Motor neuron (in vitro differentiated cells): ENCODE measurements around the gene COL25A1. TPM values are rescaled to one million over a fixed set of nuclear protein-coding genes. Genes with fewer than 3 reads are reported as not detected.
"Not testable (repeated sequence)": the region's sequence is repeated elsewhere in the genome, so short reads cannot be mapped to it uniquely, and the experiment has no call there.

Source experiments
- ATAC-seq, 8 experiments: fragments of 200-7000 bp; cut with Tn5 transposase; replicated peaks in 6 of 8; 2 replicates each; pipeline ENCODE4 v1.8.0; 2021; ENCODE audit warnings: mild to moderate bottlenecking in 8 of 8, moderate library complexity in 8 of 8
- H3K27ac ChIP-seq, 2 donors: fragments of 250-450 bp; sonication (Bioruptor Pico); 2 replicates each; pipeline ENCODE4 v1.9.0; 2021; ENCODE audit warnings: antibody characterized with exemption in 2 of 2, mild to moderate bottlenecking in 2 of 2, moderate library complexity in 1 of 2
- H3K4me1 ChIP-seq, 2 donors: fragments of 250-450 bp; sonication (Bioruptor Pico); replicated peaks in 1 of 2; 2 replicates each; pipeline ENCODE4 v1.6.1; 2021; ENCODE audit warnings: antibody characterized with exemption in 2 of 2, mild to moderate bottlenecking in 2 of 2, moderate library complexity in 1 of 2
- H3K4me3 ChIP-seq, 5 donors: fragments of 250-450 bp; sonication (Bioruptor Pico); 2 replicates each; pipeline ENCODE4 v1.9.0; 2021; ENCODE audit warnings: antibody characterized with exemption in 5 of 5, mild to moderate bottlenecking in 5 of 5, moderate library complexity in 4 of 5
- WGBS, 10 experiments: fragments of 450-650 bp; shearing (Covaris generic); methylation state at CpG; one replicate each; pipeline ENCODE4 v1.0.0; 2022; 5-methylcytosine and 5-hydroxymethylcytosine counted together
- in situ Hi-C, 9 experiments: fragments of 400-800 bp; cut with MboI; loops; one replicate each; pipeline ENCODE4 v1.15.0; 2021; ENCODE audit warnings: low sequenced_read_pairs in 9 of 9, low pct_unique_long_range_greater_than_20kb in 2 of 9; ENCODE audit not compliant: unreplicated experiment in 9 of 9
- total RNA-seq, 8 experiments: library from RNA; unstranded; fragments of 300-600 nt; gene quantifications; 2 replicates each; pipeline versions ENCODE4 v1.2.3 to v1.2.4, GENCODE V29; 2022

Gene COL25A1
- total RNA-seq, 8 experiments from 2014 or later, result 1.3 to 15.1 (median 2.7) TPM

DNA sequence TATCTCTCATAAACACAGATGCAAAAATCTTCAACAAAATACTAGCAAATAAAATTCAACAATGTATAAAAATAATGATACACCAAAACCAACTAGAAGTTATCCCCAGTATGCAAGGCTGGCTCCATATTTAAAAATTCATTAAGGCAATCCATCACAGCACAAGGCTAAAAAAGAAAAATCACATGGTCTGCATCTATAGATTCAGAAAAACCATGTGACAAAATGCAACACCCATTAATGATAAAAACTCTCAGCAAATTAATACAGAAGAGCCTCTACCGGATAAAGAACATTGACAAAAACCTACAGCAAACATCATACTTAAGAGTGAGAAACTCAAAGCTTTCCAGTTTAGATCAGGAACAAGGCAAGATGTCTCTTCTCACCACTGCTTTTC is 182.6 kb downstream of the COL25A1 start:
- no peak overlapping the region for H3K4me3 ChIP-seq
- H3K4me1 ChIP-seq, result no peaks in the 10 kb centered on the region
- WGBS, 10 experiments, result 78 to 100% (median 100%) methylated on average over 1 of the region's 1 CpG; no CpG with 5 or more reads in 3 of the 10 experiments
- no peak for ATAC-seq
- H3K27ac ChIP-seq, result no peak overlapping the region
- in situ Hi-C loops, result no loop called here

DNA sequence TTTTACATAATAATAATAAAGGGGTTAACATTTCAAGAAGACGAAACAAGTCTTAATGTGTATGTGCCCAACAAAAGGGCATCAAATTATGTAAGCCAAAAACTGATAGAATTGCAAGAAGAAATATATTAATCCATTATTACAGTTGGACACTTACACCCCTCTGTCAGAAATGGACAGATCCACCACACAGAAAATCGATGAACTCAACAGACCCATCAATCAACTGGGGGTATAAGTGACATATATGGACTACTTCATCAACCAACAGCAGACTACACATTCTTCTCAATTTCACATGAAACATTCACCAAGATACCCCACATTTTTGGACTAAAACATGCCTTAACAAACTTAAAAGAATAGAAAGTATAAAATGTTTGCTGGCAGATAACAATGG is 183.8 kb downstream of the COL25A1 start:
- WGBS, 10 experiments, result 60 to 100% (median 86%) methylated on average over 1 to 2 of the region's 2 CpGs; no CpG with 5 or more reads in 2 of the 10 experiments
- in situ Hi-C loops, result no loop called here
- no peak overlapping the region for H3K27ac ChIP-seq
- ATAC-seq, result no peak
- H3K4me3 ChIP-seq, result no peak overlapping the region
- no peaks in the 10 kb centered on the region for H3K4me1 ChIP-seq

DNA sequence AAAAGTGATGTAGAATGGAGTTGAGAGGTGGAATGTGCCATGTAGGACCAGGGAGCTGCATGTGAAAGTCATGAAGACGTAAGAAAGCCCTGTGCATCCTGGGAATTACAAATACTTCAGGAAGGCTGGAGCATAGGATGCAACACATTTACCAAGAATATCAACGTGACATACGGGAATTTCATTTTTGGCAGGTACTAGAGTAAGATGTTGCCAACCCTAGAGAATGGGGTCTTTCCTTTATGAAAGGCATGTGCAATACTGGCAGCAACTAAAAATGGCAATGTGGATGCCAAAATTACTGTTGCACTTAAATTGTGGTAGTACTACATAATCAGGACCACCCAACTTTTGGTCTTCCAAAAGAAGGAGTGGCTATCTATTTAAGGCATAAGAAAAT is 188.0 kb downstream of the COL25A1 start:
- in situ Hi-C loops, result no loop called here
- ATAC-seq, result no peak
- Histone ChIP-seq H3K4me1 (no peaks in the 10 kb centered on the region), H3K4me3 (no peak overlapping the region), H3K27ac (no peak overlapping the region)
- 80 to 100% (median 93%) methylated on average over 1 to 3 of the region's 3 CpGs; no CpG with 5 or more reads in 1 of the 10 experiments for WGBS, 10 experiments

DNA sequence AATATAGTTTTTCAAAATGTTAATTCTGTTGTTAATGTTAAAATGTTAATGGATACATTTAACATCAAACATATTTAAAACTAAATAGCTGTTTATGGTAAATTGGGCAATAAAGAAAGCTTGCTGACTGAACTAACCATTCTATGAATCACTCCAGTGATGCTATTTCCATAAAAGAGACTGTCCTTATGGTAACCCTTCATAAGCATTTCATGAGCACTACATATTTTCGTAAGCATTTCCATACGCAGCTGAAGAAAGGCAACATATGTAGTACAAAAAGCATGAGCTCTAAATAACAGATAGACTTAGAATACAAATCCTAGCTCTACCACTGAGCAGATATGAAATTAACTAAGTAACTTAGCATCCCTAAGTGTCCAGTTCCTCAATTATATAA is 188.9 kb downstream of the COL25A1 start:
- H3K27ac ChIP-seq, result no peak overlapping the region
- no peaks in the 10 kb centered on the region for H3K4me1 ChIP-seq
- 0 to 100% (median 96%) methylated on average over 1 to 2 of the region's 2 CpGs; no CpG with 5 or more reads in 1 of the 10 experiments for WGBS, 10 experiments
- H3K4me3 ChIP-seq, result no peak overlapping the region
- in situ Hi-C loops, result no loop called here
- peak in 3 of 8 experiments; percentile 97 to 99 (median 99) for ATAC-seq

DNA sequence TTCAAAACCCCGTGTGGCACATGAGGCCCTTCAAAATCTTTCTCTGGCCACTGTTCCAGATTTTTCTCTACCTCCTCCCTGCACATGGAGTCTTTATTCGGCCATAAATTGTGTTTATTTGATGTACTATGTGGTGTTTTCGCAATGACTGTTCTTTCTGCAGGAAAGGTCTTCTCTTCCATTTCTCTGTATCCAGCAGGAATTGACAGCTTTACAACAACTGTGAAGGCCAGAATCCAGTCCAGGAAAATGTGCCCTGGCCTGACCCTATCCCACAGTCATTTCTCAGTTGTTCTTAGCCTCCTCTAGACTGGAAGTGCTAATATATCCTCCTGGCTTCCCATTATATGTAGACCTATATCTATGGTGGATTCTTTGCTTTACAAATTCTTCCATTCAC is 191.4 kb downstream of the COL25A1 start:
- no peak overlapping the region for H3K27ac ChIP-seq
- in situ Hi-C loops, result no loop called here
- no peak overlapping the region for H3K4me3 ChIP-seq
- H3K4me1 ChIP-seq, result no peaks in the 10 kb centered on the region
- no peak for ATAC-seq
- 0 to 100% (median 80%) methylated on average over 1 to 3 of the region's 3 CpGs; no CpG with 5 or more reads in 1 of the 10 experiments for WGBS, 10 experiments

DNA sequence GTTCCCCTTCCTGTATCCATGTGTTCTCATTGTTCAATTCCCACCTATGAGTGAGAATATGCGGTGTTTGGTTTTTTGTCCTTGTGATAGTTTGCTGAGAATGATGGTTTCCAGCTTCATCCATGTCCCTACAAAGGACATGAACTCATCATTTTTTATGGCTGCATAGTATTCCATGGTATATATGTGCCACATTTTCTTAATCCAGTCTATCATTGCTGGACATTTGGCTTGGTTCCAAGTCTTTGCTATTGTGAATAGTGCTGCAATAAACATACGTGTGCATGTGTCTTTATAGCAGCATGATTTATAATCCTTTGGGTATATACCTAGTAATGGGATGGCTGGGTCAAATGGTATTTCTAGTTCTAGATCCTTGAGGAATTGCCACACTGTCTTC is 194.2 kb downstream of the COL25A1 start:
- in situ Hi-C loops, result not testable (repeated sequence)
- WGBS, 10 experiments, result no CpG with 5 or more reads among the region's 2 CpGs

DNA sequence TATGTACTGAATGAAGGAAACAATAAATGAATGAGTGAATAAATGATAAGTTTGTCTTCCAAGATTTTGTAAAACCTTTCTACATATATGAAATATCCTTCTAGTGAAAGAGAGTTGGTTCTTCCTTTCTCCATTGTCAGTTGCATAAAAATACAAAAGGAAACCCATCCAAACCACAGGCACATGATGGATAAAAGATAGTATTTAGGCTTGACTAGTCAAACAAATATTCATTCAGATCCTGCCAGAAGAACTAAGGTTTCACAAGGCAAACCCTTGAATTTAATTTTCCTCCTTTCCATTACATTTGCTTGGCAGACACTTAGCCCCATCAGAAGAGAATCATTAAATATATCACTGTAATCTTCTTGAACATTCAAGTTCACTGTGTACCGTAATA is 208.4 kb downstream of the COL25A1 start:
- H3K4me1 ChIP-seq, result peaks cover 0 to 2% of the 10 kb centered on the region in 2 donors
- WGBS, 10 experiments, result 11 to 100% (median 90%) methylated on average over 1 of the region's 1 CpG; no CpG with 5 or more reads in 3 of the 10 experiments
- no peak for ATAC-seq
- H3K27ac ChIP-seq, result no peak overlapping the region
- in situ Hi-C loops, result no loop called here
- H3K4me3 ChIP-seq, result no peak overlapping the region

More for the DNA sequence above, 194.2 kb downstream of the COL25A1 start:
- not testable (repeated sequence) for H3K27ac ChIP-seq, H3K4me1 ChIP-seq, ATAC-seq, H3K4me3 ChIP-seq

DNA sequence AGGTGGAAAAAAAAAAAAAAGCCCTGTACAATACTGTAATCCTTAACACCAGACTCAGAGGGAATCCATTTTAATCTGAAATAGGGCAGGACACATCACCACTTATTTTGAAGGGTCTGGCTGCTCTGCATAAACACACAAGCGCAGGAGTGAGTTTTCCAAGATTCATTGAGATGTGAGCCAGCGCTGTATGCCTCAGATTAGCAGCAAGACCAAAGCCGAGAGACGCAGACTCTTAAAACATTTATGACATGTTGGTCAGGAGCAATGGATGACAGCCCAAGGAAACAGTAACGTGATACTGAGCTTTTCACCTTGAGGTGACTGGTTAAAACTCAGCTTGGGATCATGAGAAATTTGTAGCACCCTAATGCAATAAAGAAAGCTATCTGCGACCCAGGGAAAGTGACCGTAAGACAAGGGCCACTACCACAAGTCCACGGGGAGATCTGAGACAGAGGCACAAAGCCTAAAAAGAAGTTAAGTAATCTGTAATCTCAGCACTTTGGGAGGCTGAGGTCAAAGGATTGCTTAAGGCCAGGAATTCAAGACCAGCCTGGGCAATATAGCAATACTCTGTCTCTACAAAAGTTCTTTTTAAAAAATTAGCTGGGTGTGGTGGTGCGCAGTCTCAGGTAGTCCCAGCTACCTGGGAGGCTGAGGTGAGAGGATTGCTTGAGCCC is 210.6 kb downstream of the COL25A1 start:
- Histone ChIP-seq H3K4me3 (no peak overlapping the region), H3K4me1 (peaks cover 0 to 2% of the 10 kb centered on the region in 2 donors), H3K27ac (no peak overlapping the region)
- in situ Hi-C loops, result no loop called here
- WGBS, 10 experiments, result 46 to 100% (median 91%) methylated on average over 1 to 7 of the region's 9 CpGs; no CpG with 5 or more reads in 2 of the 10 experiments
- no peak for ATAC-seq

DNA sequence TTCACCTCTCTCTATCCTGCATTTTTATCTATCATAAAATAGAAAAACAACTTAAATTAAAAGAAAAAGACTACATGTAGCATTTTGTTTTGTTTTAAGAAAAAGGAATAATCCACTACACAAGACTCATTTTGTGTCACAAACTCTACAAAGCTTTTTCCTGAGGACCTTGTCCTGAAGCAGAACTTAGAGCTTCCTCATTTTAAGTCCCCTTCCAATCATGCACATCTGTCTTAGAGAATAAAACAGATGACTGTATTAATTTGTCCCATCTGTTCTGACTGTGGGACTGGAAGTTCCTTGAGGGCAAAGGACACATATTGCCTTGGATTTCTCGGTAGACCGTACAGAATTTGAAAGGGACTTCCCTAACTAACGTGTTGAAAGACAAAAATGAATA is 218.5 kb downstream of the COL25A1 start:
- in situ Hi-C loops, result no loop called here
- peaks cover 2 to 5% of the 10 kb centered on the region in 2 donors for H3K4me1 ChIP-seq
- H3K27ac ChIP-seq, result no peak overlapping the region
- no peak for ATAC-seq
- 46 to 100% (median 86%) methylated on average over 1 to 3 of the region's 3 CpGs; no CpG with 5 or more reads in 4 of the 10 experiments for WGBS, 10 experiments
- no peak overlapping the region for H3K4me3 ChIP-seq

DNA sequence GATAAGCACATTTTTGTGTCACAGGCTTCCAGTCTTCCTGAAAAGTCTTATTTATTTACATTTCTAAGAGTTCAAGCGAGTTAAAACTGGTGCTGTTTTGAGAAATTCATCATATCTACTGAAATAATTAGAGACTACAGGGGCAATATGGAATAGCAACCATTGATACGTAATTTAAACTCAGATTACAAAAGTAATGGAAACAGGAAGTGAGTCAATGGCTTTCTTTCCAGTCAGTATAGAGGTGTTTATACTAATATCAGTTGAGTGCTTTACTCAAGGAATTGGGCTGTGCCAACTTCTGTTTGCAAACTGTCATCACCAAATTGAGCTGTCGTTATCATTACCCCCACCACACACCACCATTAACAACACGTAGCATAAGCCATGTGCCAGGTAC is 222.7 kb downstream of the COL25A1 start:
- H3K4me3 ChIP-seq, result no peak overlapping the region
- H3K4me1 ChIP-seq, result peaks cover 6 to 11% of the 10 kb centered on the region in 2 donors
- no peak overlapping the region for H3K27ac ChIP-seq
- in situ Hi-C loops, result no loop called here
- 50 to 96% (median 76%) methylated on average over 1 to 4 of the region's 4 CpGs; no CpG with 5 or more reads in 1 of the 10 experiments for WGBS, 10 experiments
- no peak for ATAC-seq

DNA sequence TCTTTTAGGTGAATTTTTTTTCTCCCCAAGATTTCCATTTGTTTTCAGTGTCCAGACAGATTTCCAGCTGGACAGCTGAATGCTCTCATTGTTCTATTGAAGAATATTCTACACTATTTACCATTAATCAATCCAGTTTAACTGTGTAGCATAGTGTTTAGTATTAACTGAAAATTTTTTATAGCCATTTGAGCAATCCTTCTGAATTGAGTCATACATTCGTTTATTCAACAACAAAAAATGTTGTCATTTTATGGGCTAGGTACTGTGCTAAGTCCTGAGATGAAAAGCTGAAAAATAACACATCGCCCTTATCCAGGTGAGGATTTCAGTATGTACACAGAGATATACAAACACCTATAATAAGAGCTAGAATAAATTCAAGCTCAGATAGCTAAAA is 223.3 kb downstream of the COL25A1 start:
- H3K27ac ChIP-seq, result no peak overlapping the region
- in situ Hi-C loops, result no loop called here
- peak in 3 of 8 experiments; percentile 33 to 56 (median 40) for ATAC-seq
- WGBS, 10 experiments, result 0 to 100% (median 82%) methylated on average over 1 to 2 of the region's 2 CpGs
- H3K4me3 ChIP-seq, result no peak overlapping the region
- H3K4me1 ChIP-seq, result peaks cover 6 to 11% of the 10 kb centered on the region in 2 donors

DNA sequence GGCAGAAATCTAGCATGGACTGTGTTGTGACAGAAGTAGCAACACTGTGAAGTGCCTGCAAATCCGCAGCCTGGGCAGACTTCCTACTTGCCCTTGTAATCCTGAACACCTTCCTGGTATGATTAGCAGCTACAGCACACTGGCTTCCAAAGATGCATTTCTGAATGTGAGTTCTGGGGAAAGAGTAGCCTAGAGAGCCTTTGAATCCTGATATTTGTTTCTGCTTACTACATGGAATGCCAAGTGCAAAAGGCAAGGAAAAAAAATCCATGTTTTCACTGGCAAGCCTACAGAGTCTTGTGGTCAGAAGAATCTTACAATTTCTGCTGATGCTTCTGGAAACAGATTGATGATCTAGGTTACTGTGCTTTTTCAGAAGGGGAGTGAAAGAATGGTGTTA is 223.7 kb downstream of the COL25A1 start:
- Histone ChIP-seq H3K4me1 (peaks cover 6 to 11% of the 10 kb centered on the region in 2 donors), H3K4me3 (no peak overlapping the region), H3K27ac (no peak overlapping the region)
- in situ Hi-C loops, result no loop called here
- WGBS, 10 experiments, result 50 to 100% (median 80%) methylated on average over 1 of the region's 1 CpG; no CpG with 5 or more reads in 5 of the 10 experiments
- ATAC-seq, result peak in 7 of 8 experiments; percentile 24 to 76 (median 35)

DNA sequence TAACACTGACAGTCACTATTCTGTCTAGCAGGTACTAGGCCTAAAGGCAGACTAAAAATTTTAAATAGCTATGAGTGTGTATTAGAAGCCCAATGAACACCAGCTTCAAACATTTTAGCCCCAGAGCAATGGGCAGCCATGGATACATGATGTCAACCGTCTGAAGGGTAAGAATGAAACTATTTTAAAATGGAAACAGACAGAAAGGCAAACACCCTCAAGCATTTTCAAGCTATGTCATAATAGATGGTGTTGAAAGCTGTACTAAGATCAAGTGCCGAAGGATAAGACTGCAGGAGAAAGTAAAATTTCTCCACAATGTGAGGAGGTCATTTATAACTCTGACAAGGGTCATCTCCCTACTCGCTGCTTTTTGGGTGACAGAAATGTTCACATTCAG is 225.0 kb downstream of the COL25A1 start:
- ATAC-seq, result peak in 4 of 8 experiments; percentile 22 to 80 (median 50)
- Histone ChIP-seq H3K4me1 (peaks cover 6 to 11% of the 10 kb centered on the region in 2 donors), H3K4me3 (no peak overlapping the region), H3K27ac (no peak overlapping the region)
- in situ Hi-C loops, result no loop called here
- WGBS, 10 experiments, result 50 to 100% (median 79%) methylated on average over 1 to 3 of the region's 3 CpGs

DNA sequence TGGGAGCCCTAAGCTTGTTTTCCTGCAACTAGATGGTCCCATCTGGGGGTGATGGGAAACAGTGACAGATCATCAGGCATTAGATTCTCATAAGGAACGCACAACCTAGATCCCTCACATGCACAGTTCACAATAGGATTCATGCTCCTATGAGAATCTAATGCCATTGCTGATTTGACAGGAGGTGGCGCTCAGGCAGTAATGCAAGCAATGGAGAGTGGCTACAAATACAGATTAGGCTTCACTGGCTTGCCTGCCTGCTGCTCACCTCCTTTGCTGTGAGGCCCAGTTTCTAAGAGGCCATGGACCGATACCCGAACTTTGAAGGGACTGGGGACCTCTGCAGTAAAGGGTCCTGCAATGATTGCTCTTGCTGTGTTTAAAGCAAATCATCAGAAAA is 225.7 kb downstream of the COL25A1 start:
- H3K4me1 ChIP-seq, result peaks cover 6 to 11% of the 10 kb centered on the region in 2 donors
- H3K27ac ChIP-seq, ATAC-seq, H3K4me3 ChIP-seq, in situ Hi-C loops: not testable (repeated sequence)
- WGBS, 10 experiments, result 90 to 100% (median 100%) methylated on average over 1 to 4 of the region's 4 CpGs; no CpG with 5 or more reads in 3 of the 10 experiments
